ENCODE measurements around the gene CDC14A.
A peak's percentile ranks its signal among the peaks of the same experiment; 100 is the strongest.
"Not testable (repeated sequence)": the region's sequence is repeated elsewhere in the genome, so short reads cannot be mapped to it uniquely, and the experiment has no call there.

Gene CDC14A

GRCh38 chr1:100364697-100365096 is 12.4 kb downstream of the CDC14A start:
- DNase-seq (ENCODE audit: low read depth), result no peak

- no peak for DNase-seq (ENCODE audit: low read depth)
These were observed 13.9 kb downstream of the CDC14A start for GRCh38 chr1:100366209-100366525.

GRCh38 chr1:100369339-100369738 is 17.0 kb downstream of the CDC14A start:
- not testable (repeated sequence) for DNase-seq (ENCODE audit: low read depth)

GRCh38 chr1:100373953-100374352 is 21.6 kb downstream of the CDC14A start:
- DNase-seq (ENCODE audit: low read depth), result not testable (repeated sequence)

DNA sequence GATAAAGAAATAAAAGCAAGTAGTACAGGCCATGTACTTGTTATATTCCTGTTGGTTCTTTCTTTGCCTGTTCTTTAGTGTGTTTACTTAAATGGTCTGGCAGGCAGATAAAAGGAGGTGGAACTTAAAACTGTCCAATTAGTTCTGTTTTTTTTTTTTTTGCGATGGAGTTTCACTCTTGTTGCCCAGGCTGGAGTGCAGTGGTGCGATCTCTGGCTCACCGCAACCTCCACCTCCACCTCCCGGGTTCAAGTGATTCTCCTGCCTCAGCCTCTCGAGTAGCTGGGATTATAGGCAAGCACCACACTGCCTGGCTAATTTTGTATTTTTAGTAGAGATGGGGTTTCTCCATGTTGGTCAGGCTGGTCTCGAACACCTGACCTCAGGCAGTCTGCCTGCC is 24.6 kb downstream of the CDC14A start:
- DNase-seq (ENCODE audit: low read depth), result not testable (repeated sequence)

DNA sequence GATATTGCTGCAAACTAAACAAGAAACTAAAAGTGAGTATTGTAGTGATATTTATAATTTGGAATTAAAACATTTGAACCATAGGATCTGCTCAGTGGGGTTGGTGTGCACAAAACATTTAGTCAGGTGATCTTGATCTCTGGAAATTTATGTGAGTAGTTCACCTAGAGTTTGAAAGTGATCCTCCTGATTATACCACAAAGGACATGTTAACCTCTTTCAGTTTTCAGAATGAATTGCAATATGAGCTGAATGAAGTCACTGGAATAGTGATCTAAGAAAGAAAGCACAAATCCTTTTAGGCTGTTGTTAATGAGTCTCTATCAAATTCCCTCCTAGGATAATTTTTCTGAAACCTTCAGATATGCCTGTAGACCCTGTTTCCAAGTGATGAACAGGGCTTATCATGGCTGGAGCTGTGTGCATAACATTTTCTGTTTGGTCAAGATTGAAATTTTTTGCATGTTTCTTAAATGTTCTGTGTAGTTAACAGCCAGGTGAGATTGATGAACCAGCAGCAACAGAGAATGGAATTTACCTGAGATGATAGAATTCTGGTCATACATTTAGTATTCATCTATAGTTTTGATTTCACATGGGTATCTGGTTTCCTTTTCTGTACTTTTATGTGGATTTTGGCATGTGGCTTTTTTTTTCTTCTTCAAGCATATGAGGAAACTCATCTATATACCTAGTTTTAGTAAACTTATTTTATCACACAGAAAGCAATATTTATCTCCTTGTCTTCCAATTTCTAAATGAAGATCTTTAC is 25.5 kb downstream of the CDC14A start:
- DNase-seq (ENCODE audit: low read depth), result no peak

DNA sequence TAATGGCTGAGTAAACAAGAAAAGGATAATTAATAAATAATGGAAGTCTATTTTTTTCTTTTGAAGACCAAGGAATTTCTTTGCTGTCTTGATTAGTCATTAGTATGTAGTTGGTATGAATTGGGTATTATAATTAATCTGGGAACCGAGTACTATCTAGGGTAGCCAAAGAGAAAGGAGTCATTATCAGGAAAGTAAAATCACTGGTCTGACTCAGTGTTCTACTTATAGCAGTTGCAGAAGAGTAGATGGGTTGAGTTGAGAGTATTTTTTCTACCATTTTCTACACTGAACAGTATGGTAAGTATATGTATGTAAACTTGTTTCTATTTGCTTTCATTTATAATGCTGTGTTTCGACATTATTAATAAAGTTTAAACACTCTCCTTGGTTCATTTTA is 26.6 kb downstream of the CDC14A start:
- DNase-seq (ENCODE audit: low read depth), result no peak

DNA sequence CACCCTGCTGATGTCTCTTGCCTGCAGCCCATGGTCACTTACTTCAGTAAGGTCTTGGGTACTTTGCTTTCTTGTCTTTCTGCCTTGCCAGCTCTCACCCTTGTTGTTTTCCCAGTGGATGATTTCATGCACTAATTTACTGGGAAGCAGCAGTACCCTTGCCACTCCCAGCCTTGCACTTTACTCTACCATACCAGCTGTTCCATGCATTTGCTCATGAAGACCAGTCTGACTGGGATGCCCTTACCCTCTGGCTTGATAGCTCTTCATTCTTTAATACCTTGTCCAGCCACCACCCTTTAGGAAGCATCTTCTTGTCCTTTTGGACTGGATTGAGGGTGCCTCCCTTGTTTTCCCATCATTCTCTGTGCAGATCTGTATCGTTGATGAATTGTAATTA is 28.3 kb downstream of the CDC14A start:
- no peak for DNase-seq (ENCODE audit: low read depth)

DNA sequence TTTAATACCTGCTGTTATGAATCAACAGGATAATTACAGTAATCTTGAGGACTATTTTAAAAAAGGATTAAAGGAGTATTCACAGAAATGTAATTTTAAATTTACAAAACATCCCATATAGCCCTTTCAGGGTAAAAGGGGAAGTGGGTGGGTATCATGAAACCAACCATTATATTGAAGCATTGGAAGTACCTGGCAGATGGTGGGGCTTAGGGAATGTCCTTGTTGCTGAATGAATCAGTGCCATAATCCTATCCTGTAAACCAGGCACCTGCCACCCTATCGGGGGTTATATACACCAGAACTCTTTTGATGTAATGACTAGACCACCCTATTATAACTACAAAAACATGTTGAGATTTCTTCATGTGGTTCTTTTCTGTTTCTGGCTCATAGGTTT is 30.4 kb downstream of the CDC14A start:
- no peak for DNase-seq (ENCODE audit: low read depth)

DNA sequence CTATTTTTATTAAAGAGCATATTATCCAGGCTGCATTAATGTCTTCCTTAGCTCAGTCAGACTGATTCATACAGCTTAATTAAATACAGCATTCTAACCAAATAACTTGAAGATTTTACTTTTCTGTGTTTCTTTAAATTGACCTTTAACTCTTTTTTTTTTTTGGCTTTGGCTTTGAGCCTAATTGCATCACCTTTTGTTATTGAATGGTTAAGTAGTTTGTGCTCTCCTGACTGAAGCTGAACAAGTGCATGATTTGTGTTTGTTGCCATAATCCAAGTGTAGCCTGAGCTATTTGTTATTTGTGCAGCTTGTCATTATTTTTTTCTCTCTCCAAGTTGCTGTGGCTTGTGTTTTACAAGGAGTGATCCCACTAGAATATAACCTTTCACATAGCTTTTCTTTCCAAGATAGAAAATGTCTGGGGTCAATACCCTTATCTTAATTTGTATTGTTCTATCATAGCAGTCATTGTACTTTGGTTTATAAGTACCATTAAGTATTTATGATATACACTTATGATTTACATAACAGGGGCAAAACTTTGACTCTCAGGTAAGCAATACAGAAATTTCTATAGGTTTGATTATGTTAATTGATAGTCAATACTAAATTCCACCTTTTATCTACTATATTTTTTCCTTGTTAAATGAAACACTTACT is 31.6 kb downstream of the CDC14A start:
- no peak for DNase-seq (ENCODE audit: low read depth)

GRCh38 chr1:100387209-100387608 is 34.9 kb downstream of the CDC14A start:
- peak; percentile 10 for DNase-seq (ENCODE audit: low read depth)

DNA sequence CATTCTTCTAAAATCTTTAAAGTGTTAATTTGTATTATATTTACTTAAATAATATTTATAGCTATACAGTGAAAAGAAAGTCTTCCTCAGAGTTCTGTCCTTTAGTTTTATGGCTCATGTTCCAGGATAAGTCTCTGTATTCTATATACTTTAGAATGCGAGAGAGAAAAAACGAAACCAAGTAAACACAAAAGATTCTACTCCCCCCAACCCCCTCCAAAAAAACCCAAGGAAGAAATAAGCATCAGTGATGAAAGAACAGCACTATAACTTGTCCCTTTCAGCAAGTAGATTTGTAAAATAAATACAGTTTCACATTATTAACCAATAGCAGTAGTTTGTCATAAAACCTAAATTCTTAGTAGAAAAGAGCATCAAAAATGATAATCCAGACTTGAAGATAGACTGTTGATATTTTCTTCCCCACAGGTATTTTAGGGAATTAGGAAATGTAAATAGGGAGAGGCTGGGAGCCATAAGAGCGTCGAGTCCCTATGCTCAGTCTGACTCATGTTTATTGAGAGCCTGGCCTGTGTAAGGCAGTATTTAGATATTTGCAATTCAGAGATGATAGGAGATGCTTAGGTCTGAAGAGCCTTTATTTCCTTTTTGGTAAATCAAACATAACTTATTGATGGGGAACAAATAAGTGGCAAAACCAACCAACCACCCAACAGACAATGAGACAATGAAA is 35.5 kb downstream of the CDC14A start:
- DNase-seq (ENCODE audit: low read depth), result no peak

GRCh38 chr1:100390531-100390930 is 38.2 kb downstream of the CDC14A start:
- no peak for DNase-seq (ENCODE audit: low read depth)

- no peak for DNase-seq (ENCODE audit: low read depth)
These were observed 39.4 kb downstream of the CDC14A start for GRCh38 chr1:100391675-100392074.

DNA sequence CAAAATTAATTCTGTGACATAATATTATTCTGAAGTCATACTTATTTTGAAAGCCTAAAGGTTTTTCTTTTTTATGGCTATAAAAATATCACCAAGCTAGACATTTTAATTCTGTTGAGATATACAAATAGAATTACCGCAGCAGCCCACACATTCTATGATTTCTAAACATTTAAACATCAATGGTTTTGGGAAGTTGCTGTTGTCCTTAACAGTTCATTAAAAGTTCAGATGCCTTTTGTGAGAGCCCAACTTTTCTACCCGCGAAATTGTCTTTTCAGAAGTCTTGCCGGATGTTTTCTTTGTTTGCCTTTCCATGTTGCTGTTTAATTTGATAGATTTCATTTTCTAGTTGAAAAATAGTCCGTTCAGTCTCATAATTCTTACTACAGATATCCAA is 40.5 kb downstream of the CDC14A start:
- no peak for DNase-seq (ENCODE audit: low read depth)

GRCh38 chr1:100394285-100394684 is 42.0 kb downstream of the CDC14A start:
- no peak for DNase-seq (ENCODE audit: low read depth)

- no peak for DNase-seq (ENCODE audit: low read depth)
These were observed 43.6 kb downstream of the CDC14A start for GRCh38 chr1:100395913-100396312.

DNA sequence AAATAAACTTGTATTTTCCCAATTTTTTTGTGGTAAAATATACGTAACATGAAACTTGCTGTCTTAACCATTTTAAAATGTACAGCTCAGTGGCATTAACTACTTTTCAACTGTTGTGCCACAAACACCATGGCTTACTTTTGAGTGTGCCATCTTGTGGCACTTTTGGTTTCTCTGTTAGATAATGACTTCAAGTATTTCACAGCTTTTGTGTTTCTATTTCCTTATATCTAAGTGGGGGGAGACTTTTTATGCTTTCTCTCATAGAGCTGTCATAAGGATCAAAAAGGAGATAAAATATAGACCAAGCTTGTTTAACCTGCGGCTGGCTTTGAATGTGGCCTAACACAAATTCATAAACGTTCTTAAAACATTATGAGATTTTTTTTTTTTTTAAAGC is 44.3 kb downstream of the CDC14A start:
- DNase-seq (ENCODE audit: low read depth), result no peak

DNA sequence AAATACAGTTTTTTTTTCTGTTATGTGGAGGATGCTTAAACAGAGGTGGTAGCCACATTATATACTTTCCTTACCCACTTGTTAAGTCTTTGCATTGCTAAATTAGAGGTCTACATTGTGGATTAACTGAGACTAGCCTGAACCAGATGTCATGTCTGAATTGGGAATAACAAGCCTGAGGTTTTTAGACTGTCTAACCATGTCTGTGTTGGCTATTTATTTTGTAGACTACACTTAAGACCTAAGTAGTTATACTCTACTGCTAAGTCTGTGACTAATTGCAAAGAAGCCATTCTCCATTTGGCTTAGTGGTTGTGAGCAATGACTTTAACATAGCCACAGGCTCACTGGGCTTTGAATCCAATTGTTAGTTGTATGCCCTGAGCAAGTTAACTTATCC is 45.4 kb downstream of the CDC14A start:
- DNase-seq (ENCODE audit: low read depth), result no peak

DNA sequence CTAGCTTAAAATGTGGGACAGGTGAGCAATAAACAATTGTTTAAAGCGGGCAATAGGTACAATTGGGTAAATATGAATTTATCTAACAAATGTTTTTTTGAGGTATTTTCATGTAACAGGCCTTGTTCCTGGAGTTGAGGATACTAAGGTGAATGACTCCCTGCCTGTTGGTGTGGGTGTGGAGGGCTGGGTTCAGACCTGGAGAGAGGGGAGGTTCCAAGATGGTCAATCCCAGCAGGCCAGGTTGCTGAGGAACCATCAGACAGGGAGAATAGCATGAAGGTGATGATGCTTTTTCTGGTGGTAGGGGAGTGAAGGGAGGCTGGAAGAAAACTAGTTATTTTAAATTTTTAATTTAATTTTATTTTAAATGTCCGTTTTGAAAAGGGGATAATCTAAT is 46.3 kb downstream of the CDC14A start:
- no peak for DNase-seq (ENCODE audit: low read depth)

- no peak for DNase-seq (ENCODE audit: low read depth)
These were observed 48.1 kb downstream of the CDC14A start for GRCh38 chr1:100400404-100400803.

DNA sequence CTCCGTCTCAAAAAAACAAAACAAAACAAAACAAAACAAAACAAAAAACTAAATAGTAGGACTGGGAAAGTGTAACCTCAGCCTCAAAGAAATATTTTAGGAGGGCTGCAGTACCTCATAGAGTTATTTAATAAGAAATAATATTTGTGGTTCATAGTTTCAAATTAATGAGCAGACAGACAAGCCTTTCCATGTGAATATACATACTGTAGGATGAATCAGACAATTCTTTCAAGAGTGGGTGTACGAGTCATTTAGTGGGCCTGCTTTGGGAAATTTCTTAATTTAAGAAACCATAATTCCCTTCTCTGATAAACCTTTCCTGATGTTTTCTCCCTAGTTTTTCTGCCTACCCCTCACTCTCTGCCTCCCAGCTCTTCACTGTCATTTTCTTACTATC is 52.5 kb downstream of the CDC14A start:
- DNase-seq (ENCODE audit: low read depth), result no peak

DNA sequence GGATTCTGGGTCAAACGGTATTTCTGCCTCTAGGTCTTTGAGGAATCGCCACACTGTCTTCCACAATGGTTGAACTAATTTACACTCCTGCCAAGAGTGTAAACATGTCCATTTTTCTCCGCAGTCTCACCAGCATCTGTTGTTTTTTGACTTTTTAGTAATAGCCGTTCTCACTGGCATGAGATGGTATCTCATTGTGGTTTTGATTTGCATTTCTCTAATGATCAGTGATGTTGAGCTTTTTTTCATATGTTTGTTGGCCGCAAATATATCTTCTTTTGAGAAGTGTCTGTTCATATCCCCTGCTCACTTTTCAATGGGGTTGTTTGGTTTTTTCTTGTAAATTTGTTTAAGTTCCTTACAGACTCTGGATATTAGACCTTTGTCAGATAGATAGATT is 53.6 kb downstream of the CDC14A start:
- not testable (repeated sequence) for DNase-seq (ENCODE audit: low read depth)

Data from fibroblast of gingiva (primary cell).